Naive B cell (primary cell): Measurements from ENCODE around the gene CNPY1. TPM values are rescaled to one million over a fixed set of nuclear protein-coding genes. Genes with fewer than 3 reads are reported as not detected.
A peak's percentile ranks its signal among the peaks of the same experiment; 100 is the strongest.

Experiments
- ATAC-seq, 2 donors: fragments of 150-1000 bp; cut with Tn5 transposase; 2 replicates each; pipeline ENCODE4 v1.10.0; 2021; ENCODE audit warnings: low read depth in 2 of 2, mild to moderate bottlenecking in 2 of 2, moderate library complexity in 2 of 2
- DNase-seq: peaks from one replicate; pipeline ENCODE4 v3.0.0; 2022
- H3K27ac Mint-ChIP-seq, 6 donors: one replicate each; pipeline ENCODE4 v1.8.0; 2020 to 2022; ENCODE audit warnings: mild to moderate bottlenecking in 6 of 6, mixed read lengths in 6 of 6, moderate library complexity in 5 of 6, inconsistent platforms in 2 of 6
- H3K27me3 Mint-ChIP-seq, 3 donors: one replicate each; pipeline ENCODE4 v1.8.0; 2021 to 2022; ENCODE audit warnings: mixed read lengths in 3 of 3, mild to moderate bottlenecking in 1 of 3
- H3K36me3 Mint-ChIP-seq, 2 donors: one replicate each; pipeline ENCODE4 v1.8.0; 2020 to 2022; ENCODE audit warnings: mixed read lengths in 2 of 2, inconsistent platforms in 1 of 2, mild to moderate bottlenecking in 1 of 2
- H3K4me1 Mint-ChIP-seq, 3 donors: one replicate each; pipeline ENCODE4 v1.8.0; 2020 to 2022; ENCODE audit warnings: mixed read lengths in 3 of 3, inconsistent platforms in 1 of 3, mild to moderate bottlenecking in 1 of 3, moderate library complexity in 1 of 3
- H3K4me3 Mint-ChIP-seq, 8 donors: one replicate each; pipeline ENCODE4 v1.8.0; 2020 to 2022; ENCODE audit warnings: mild to moderate bottlenecking in 8 of 8, mixed read lengths in 8 of 8, moderate library complexity in 8 of 8, inconsistent platforms in 2 of 8
- H3K9me3 Mint-ChIP-seq, 7 donors: one replicate each; pipeline ENCODE4 v1.8.0; 2020 to 2022; ENCODE audit warnings: mixed read lengths in 7 of 7, mild to moderate bottlenecking in 5 of 7, inconsistent platforms in 2 of 7, moderate library complexity in 1 of 7
- polyA plus RNA-seq, 6 donors: library from polyadenylated mRNA; unstranded; fragments of 300-500 nt; fragmentation: Illumina TruSeq; gene quantifications; one replicate each; pipeline ENCODE4 v1.2.3, GENCODE V29; 2021; ENCODE audit warnings: low read depth in 6 of 6

Gene CNPY1
- polyA plus RNA-seq, 6 donors from 2014 or later = not detected

GRCh38 chr7:155544485-155544884 lies 1.9 kb downstream of the CNPY1 start:
- Mint-ChIP-seq H3K9me3 (no peaks in the 10 kb centered on the region), H3K4me3 (no peak overlapping the region), H3K36me3 (no peaks in the 10 kb centered on the region), H3K27ac (no peak overlapping the region), H3K4me1 (no peaks in the 10 kb centered on the region), H3K27me3 (peaks cover 4 to 39% (median 36%) of the 10 kb centered on the region in 3 donors)
- DNase-seq = no peak
- ATAC-seq = no peak

DNA sequence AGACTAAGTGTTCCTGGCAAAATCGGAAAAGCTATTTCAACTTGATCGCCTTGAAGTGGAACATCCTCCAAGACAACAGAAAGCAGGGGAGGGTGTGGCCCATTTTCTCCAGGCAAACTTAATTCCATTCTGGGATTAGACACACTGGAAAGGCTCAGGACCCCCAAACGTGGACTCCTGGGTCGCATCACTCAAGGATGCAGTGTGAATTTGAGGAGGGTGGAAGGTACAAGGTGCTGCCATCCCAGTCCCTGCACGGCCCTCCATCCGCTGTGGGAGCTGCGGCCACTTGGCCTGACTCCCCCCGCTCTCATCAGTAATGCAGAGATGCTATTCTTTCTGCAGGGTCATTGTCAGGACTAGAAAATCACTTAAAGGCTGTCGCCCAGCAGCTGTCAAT lies 2.4 kb downstream of the CNPY1 start:
- no peaks in the 10 kb centered on the region for H3K36me3 Mint-ChIP-seq
- no peak overlapping the region for H3K4me3 Mint-ChIP-seq
- DNase-seq (no peak), ATAC-seq (no peak)
- peaks cover 5 to 44% (median 35%) of the 10 kb centered on the region in 3 donors for H3K27me3 Mint-ChIP-seq
- H3K4me1 Mint-ChIP-seq = no peaks in the 10 kb centered on the region
- H3K9me3 Mint-ChIP-seq = no peaks in the 10 kb centered on the region
- H3K27ac Mint-ChIP-seq = no peak overlapping the region

DNA sequence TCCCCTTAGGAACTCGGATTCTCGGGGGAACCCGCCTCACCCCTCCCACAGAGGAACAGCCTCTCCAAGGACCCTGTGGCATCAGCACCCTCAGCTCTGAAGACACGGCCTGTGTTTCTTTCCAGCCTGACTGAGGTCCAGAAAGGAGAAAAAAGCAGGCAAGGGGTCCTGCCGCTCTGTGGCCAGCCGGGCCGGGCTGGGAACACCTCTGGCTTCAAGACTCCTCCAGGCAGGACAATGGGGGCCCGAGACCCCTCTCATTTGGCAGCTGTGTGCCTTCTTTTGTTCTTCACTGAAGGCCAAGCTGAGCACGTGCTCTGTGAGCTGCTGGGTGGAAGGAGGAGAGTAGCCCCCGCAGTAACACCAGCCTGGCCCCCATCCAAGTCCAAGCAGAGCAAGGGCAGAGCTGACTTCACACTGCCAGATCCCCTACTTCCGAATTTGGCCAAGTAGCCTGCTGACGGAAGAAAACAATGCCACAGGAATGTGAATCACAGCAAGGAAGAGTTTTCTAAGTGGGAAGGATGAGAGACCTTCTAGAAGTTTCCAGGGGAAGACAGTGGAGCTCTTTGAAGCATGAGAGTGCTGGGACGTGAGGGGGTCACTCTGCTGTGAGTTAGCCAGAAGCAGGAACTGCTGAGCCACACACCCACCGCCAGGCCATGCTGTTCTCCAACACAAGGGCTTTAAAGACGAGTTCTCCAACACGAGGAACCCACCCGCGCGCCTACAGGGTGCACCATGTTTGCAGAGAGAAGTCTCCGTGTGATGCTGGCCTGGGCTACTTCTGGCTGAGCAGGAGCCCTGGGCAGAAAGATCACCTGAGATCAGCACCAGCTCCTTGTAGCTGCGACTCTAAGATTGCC lies 3.1 kb downstream of the CNPY1 start:
- DNase-seq = no peak
- ATAC-seq = no peak
- no peak overlapping the region for H3K27ac Mint-ChIP-seq
- H3K9me3 Mint-ChIP-seq = no peaks in the 10 kb centered on the region
- H3K27me3 Mint-ChIP-seq = peaks cover 5 to 46% (median 36%) of the 10 kb centered on the region in 3 donors
- H3K4me3 Mint-ChIP-seq = no peak overlapping the region
- no peaks in the 10 kb centered on the region for H3K36me3 Mint-ChIP-seq
- no peaks in the 10 kb centered on the region for H3K4me1 Mint-ChIP-seq

- no peak for DNase-seq
- H3K4me1 Mint-ChIP-seq = no peaks in the 10 kb centered on the region
Measured at GRCh38 chr7:155541986-155542675, 4.2 kb downstream of the CNPY1 start.

DNA sequence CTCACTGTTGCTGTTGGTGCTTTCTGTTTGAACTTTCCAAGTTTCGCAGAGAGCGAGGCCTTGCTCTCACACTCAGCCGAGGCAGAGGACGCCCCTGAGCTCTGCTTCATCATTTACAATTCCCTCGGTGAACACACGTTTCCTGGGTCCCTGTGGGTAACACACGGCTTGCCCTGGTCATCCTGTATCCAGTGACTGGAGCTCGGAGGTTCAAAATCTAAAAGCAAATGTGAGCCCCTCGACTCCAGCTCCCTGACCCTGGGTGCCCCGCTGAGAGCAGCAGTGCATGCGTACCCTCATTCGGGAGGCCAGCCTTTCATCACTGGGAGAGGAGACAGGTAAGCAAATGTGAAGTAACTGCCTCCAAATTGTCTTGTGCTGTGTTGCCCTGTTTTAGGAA lies 5.8 kb downstream of the CNPY1 start:
- peaks cover 0 to 4% (median 2%) of the 10 kb centered on the region in 7 donors for H3K9me3 Mint-ChIP-seq
- no peak overlapping the region for H3K27ac Mint-ChIP-seq
- no peak overlapping the region for H3K4me3 Mint-ChIP-seq
- no peak for DNase-seq
- H3K27me3 Mint-ChIP-seq = peaks cover 22 to 62% (median 48%) of the 10 kb centered on the region in 3 donors
- peaks cover 0 to 11% of the 10 kb centered on the region in 2 donors for H3K36me3 Mint-ChIP-seq
- no peak for ATAC-seq
- H3K4me1 Mint-ChIP-seq = no peaks in the 10 kb centered on the region

More at GRCh38 chr7:155541986-155542675, 4.2 kb downstream of the CNPY1 start:
- H3K27ac Mint-ChIP-seq = no peak overlapping the region
- ATAC-seq = no peak
- peaks cover 9 to 46% (median 32%) of the 10 kb centered on the region in 3 donors for H3K27me3 Mint-ChIP-seq
- H3K4me3 Mint-ChIP-seq = no peak overlapping the region
- peaks cover 0 to under 1% (median 0%) of the 10 kb centered on the region in 7 donors for H3K9me3 Mint-ChIP-seq
- H3K36me3 Mint-ChIP-seq = peaks cover 0 to 2% of the 10 kb centered on the region in 2 donors

DNA sequence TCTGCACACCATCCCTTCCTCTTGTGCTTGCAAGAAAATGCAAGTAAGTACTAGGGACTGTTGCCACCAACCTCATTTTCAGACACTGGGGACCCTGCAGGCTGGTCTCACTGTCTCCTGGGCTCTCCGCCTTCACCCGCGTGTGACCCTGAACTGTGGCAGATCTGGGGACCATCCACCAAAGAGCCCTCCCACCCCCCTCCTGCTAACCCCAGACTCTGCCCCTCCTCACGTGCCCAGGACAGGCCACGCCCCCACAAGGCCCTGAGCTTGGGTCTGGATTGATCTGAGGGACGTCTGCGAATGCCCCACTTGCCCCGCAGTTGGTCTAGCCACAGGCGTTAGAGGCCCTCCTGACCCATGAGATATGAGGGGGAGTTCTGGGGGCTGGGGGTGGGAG lies 8.1 kb downstream of the CNPY1 start:
- Mint-ChIP-seq H3K4me1 (peaks cover 9 to 12% (median 10%) of the 10 kb centered on the region in 3 donors), H3K27me3 (peaks cover 38 to 78% (median 68%) of the 10 kb centered on the region in 3 donors), H3K4me3 (no peak overlapping the region), H3K36me3 (peaks cover 0 to 11% of the 10 kb centered on the region in 2 donors), H3K27ac (no peak overlapping the region), H3K9me3 (peaks cover 0 to 4% (median 2%) of the 10 kb centered on the region in 7 donors)
- ATAC-seq = no peak
- no peak for DNase-seq

GRCh38 chr7:155536451-155536850 lies 9.9 kb downstream of the CNPY1 start:
- DNase-seq (no peak), ATAC-seq (no peak)
- Mint-ChIP-seq H3K27me3 (peaks cover 51 to 79% (median 79%) of the 10 kb centered on the region in 3 donors), H3K4me3 (no peak overlapping the region), H3K27ac (peak overlapping the region in 1 of 6 donors; percentile 72), H3K9me3 (peaks cover 0 to 4% (median 2%) of the 10 kb centered on the region in 7 donors), H3K36me3 (peaks cover 0 to 11% of the 10 kb centered on the region in 2 donors), H3K4me1 (peaks cover 15 to 25% (median 21%) of the 10 kb centered on the region in 3 donors)

- ATAC-seq (no peak), DNase-seq (no peak)
- Mint-ChIP-seq H3K27ac (no peak overlapping the region), H3K4me3 (peak overlapping the region in 4 of 8 donors; percentile 52 to 80 (median 75)), H3K36me3 (peaks cover 0 to 11% of the 10 kb centered on the region in 2 donors), H3K27me3 (peaks cover 62 to 86% (median 85%) of the 10 kb centered on the region in 3 donors), H3K4me1 (peaks cover 15 to 25% (median 21%) of the 10 kb centered on the region in 3 donors), H3K9me3 (peaks cover 0 to 4% (median 2%) of the 10 kb centered on the region in 7 donors)
Measured at GRCh38 chr7:155534691-155535090, 11.7 kb downstream of the CNPY1 start.

- peaks cover 0 to 11% of the 10 kb centered on the region in 2 donors for H3K36me3 Mint-ChIP-seq
- peaks cover 64 to 86% (median 86%) of the 10 kb centered on the region in 3 donors for H3K27me3 Mint-ChIP-seq
Measured at GRCh38 chr7:155533827-155534690, 12.3 kb downstream of the CNPY1 start.

GRCh38 chr7:155533120-155533826 lies 13.1 kb downstream of the CNPY1 start:
- Mint-ChIP-seq H3K27ac (no peak overlapping the region), H3K9me3 (peaks cover 0 to 4% (median 2%) of the 10 kb centered on the region in 7 donors), H3K36me3 (peaks cover 0 to 11% of the 10 kb centered on the region in 2 donors), H3K4me1 (peaks cover 15 to 25% (median 21%) of the 10 kb centered on the region in 3 donors), H3K4me3 (peak overlapping the region; percentile 74 to 90 (median 78)), H3K27me3 (peaks cover 67 to 87% (median 83%) of the 10 kb centered on the region in 3 donors)
- peak; percentile 41 to 51 for ATAC-seq
- no peak for DNase-seq

More at GRCh38 chr7:155533827-155534690, 12.3 kb downstream of the CNPY1 start:
- Mint-ChIP-seq H3K27ac (peak overlapping the region in 1 of 6 donors; percentile 32), H3K4me3 (peak overlapping the region; percentile 74 to 90 (median 78)), H3K4me1 (peaks cover 15 to 25% (median 21%) of the 10 kb centered on the region in 3 donors), H3K9me3 (peaks cover 0 to 4% (median 2%) of the 10 kb centered on the region in 7 donors)
- peak; percentile 51 to 56 for ATAC-seq
- peak; percentile 19 for DNase-seq

GRCh38 chr7:155532792-155533119 lies 13.6 kb downstream of the CNPY1 start:
- no peak for ATAC-seq
- H3K27ac Mint-ChIP-seq = no peak overlapping the region
- peaks cover 0 to 4% (median 2%) of the 10 kb centered on the region in 7 donors for H3K9me3 Mint-ChIP-seq
- H3K36me3 Mint-ChIP-seq = peaks cover 0 to 11% of the 10 kb centered on the region in 2 donors
- peak overlapping the region; percentile 44 to 83 (median 76) for H3K4me3 Mint-ChIP-seq
- peaks cover 68 to 91% (median 85%) of the 10 kb centered on the region in 3 donors for H3K27me3 Mint-ChIP-seq
- H3K4me1 Mint-ChIP-seq = peaks cover 15 to 25% (median 21%) of the 10 kb centered on the region in 3 donors
- no peak for DNase-seq

GRCh38 chr7:155531681-155532080 lies 14.7 kb downstream of the CNPY1 start:
- Mint-ChIP-seq H3K27ac (peak overlapping the region in 2 of 6 donors; percentile 26 to 56), H3K9me3 (peaks cover 0 to 4% (median 2%) of the 10 kb centered on the region in 7 donors), H3K4me1 (peaks cover 15 to 25% (median 21%) of the 10 kb centered on the region in 3 donors), H3K4me3 (peak overlapping the region in 3 of 8 donors; percentile 20 to 76 (median 40)), H3K27me3 (peaks cover 66 to 90% (median 77%) of the 10 kb centered on the region in 3 donors), H3K36me3 (peaks cover 0 to 5% of the 10 kb centered on the region in 2 donors)
- ATAC-seq (no peak), DNase-seq (no peak)
